GM19025 (cell line): ENCODE data around the gene DNASE1L1.
A peak's percentile ranks its signal among the peaks of the same experiment; 100 is the strongest.

ENCODE experiments used
- ATAC-seq: cut with Tn5 transposase; IDR thresholded peaks from one replicate; pipeline ENCODE4 v1.9.1; 2021; ENCODE audit warnings: mild to moderate bottlenecking, low read depth, moderate library complexity; ENCODE audit not compliant: unreplicated experiment

DNASE1L1 gene

DNA sequence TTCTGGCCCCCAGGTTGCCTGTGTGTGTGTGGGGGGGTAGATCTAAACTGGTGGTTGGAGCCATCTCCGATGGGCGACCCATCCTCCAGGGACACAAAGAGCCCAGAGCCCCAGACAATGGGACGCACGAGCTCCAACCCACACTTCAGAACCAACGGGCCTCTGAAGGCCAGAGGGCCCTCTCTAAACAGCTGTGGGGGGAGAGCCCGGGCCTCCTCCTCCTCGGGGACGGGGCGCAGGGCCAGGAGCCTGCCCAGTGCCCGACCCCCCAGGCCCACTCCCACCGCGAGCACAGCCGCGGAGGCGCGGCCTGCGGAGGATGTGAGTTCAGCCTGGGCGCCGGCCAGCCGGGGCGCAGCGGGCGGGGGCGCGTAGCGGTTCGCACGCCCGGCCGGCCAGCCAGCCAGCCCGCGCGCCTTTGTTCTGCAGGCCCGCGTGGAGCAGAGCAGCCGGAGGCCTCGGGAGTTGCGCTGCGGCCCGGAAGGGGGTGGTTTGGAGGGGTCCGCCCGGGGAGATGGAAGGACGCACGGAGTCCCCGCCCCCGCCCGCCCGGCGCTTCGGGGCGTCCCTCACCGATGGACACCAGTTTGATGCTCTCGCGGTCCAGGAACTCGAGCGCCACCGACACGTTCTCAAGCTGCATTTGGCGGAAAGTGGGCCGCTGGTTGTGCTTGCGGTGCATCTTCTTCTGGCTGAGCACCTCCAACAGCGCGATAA, 38.6 kb downstream of the DNASE1L1 start:
- ATAC-seq = no peak

DNA sequence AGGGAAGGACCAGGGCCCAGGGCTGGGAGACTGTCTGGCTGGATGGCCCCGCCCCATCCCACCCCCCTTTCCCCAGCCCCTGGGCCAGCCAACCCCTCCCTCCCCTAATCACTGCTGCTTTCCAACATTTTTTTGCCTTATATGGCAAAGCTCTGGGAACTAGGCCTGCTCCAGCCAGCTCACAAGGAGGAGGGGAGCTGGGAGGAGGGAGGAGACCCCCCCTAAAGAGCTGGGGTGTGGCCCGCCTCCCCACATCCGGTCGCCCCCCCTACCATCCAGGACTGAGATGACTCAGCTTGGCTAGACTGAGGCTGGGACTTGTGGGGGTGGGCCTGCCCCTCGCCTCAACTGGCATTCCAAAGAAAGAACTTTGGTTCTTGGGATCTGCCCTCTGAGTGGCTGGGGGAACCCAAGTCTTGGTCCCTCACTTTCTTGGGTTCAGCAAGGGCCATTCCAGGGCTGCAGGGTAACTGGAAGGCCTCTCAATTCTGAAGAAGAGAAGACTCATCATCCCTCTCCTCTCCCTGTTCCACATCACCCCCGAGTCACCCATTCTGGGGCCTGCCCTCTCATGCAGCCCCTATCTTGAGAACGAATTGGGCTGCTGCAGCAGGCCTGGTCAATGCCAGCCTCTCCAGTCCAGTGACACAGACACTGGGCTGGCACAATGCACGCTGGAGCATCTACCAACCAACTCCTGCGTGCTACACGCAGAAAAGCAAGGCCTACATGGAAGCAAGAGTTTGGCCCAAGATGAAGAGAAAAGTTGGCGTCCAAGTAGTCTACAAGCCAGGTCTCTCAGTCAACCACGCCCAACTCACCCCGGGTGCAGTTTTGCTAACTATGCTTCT, 39.4 kb downstream of the DNASE1L1 start:
- no peak for ATAC-seq

DNA sequence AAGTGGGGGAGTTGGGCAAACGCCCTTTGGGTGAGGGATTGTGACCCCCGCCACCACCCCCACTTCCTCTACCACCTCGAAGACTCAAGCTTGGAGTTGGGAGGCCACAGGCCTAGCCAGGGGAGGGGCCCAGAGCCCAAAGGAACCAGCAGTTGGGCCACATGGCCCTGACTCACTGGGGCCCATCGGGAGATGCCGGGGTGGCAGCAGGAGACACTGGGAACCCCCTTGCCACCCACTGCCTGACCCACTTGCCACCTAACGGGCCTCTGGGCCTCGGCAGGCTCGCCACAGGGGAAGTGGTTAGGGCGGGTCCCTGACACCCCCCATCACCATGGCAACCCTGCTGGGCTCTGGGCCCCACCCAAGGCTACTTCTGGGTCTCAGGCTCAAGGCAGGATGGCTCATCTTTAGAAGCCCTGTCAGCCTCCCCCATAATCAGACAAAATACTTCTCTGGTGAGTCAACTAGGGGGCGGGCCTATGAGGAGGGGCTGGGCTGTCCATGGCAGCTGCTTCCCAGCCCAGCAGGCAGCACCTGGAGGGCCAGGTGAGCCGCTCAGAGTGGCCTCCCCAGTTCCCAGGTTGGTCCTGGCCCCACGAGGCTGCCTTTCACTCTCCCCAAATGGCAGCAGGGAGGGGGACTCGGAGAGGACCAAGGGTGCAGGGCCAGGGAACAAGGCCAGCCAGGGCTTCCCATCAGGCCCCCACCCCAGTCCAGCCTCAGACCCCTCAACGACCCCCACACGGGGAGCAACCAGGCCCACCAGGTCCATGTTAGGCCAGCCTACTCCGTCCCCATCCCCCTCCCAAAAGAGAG, 40.2 kb downstream of the DNASE1L1 start:
- ATAC-seq = peak; percentile 32

DNA sequence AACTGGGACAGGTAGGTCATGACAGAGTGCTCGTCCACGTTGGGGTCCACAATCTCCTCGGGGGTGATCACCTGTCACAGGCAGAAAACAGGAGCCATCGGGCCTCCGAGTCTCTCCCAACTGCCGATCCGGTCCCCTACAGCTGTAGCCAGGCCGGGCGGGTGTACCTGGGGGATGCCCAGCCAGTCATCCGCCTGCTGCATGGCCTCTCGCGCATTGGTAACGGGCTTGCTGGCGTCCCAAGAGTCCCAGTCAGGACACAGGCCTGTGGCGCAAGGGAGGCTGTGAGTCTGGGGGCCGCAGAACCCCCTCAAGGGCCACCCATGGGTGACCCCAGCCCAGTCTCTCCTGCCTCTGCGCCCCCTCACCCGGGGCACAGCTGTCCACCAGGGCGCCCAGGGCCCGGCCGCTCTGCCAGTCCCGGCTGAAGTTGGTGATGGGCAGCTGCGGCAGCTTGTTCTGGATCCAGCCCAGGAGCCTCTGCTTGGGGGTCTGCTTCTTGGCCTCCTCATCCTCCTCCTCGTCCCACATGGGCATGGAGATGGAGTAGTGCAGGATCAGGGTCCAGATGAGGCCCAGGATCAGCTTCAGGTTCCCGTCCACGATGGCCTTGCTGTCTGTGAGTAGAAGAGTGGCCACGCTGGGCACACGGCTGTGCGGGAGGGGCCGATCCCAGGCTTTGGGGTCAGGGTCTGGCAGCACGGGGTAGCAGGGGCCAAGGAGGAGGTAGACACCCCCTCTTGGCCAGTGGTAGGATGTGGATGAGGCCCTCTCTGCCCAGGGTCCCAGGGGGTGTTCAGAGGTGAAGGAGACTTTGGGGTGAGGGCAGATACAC, 41.4 kb downstream of the DNASE1L1 start:
- ATAC-seq = no peak

DNA sequence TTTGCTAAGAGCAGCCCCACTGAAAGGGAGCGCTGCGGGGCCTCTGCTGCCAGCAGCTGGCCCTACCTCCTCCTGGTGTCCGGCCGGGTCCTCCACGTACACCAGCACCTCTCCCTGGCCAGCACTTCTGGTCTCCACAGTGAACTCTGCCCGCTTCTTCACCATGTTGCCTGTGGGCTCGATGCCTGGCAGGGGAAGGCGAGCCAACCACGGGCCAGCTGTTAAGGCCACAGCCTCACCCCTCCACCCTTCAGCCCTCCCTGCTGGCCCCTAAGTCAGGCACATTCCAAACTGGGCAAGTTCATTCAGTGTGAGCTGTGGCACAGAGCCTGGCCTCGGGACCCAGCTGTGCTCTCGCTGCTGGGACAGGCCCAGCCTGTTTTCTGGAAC, 42.4 kb downstream of the DNASE1L1 start:
- no peak for ATAC-seq

DNA sequence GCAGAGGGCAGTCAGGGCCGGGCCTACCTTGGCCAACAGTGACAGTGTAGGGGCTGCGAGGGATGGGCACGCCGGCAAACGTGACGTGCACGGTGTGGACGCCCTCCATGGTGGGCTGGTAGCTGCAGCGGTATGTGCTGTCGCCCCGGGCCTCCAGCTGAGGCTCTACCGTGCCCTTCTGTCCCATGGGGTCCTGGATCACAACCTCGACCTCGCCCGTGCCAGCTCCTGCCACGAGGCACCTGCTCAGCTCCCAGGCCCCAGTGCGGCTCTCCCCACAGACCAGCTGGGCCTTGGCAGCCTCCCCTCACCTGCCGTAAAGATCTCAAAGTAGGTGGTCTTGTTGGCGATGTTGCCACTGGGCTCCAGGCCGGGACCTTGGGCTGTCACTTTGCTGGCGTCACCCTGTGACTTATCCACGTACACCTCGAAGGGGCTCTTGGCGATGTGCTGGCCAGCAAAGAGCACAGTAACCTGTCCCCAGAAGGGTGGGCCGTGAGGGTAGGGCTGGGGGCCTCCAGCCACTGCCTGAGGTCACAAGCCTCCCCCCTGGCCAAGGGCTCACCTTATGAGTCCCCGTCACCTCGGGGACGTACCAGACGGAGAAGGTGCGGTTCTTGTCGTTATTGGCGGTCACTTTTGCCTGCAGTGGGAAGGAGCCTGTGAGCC, 42.9 kb downstream of the DNASE1L1 start:
- no peak for ATAC-seq

DNA sequence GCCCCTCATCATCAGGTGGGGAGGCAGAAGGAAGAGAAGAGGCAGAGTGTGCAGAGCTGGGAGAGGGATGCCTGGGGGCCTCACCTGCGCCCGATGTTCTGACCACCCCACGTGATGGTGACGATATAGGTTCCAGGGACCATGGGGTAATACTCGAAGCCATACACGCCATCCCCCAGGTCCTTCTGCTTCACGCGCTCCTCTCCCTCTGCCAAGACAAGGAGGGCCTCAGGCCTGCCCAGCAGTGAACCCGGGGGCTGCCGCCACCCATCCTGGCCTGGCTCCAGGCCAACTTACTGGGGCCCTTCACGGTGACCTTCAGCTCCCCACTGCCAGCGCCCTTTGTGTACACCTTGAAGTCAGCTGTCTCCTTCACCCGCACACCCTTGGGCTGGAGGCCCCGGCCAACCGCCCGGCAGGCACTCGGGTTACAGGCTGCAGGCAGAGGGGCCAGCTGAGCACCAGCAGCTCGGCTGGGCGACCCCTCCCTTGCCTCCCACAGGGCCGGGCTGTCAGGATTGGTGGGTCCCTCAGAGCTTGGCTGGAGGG, 43.9 kb downstream of the DNASE1L1 start:
- no peak for ATAC-seq

DNA sequence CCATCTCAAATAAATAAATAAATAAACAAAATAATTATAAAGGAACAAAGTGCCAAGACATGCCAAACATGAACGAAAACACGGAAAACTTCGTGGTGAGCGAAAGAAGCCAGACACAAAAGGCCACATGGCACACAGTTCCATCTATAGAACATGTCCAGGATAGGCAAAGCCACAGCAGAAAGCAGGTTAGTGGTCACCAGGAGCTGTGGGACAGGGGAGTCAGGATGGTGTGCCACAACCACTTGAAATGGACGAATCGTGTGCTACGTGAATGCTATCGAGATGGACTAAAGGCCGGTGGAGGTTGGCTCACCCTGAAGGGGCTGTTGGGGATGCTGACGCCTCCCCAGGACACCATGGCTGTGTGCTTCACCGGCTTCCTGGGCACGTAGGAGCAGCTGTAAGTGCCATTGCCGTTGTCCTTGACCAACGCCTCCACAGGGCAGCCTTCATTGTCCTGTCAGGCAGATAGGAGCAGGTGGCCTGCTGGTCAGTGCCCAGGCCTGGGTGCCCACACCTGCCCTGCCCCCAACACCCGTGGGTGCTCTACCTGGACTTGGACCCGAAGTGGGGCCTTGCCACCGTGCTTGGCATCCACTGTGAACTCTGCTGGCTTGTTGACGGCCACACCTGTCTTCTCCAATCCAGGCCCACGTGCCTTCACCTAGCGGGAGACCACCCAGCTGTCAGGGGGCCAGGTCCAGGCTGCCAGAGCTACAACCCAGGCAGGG, 45.2 kb downstream of the DNASE1L1 start:
- ATAC-seq = no peak

DNA sequence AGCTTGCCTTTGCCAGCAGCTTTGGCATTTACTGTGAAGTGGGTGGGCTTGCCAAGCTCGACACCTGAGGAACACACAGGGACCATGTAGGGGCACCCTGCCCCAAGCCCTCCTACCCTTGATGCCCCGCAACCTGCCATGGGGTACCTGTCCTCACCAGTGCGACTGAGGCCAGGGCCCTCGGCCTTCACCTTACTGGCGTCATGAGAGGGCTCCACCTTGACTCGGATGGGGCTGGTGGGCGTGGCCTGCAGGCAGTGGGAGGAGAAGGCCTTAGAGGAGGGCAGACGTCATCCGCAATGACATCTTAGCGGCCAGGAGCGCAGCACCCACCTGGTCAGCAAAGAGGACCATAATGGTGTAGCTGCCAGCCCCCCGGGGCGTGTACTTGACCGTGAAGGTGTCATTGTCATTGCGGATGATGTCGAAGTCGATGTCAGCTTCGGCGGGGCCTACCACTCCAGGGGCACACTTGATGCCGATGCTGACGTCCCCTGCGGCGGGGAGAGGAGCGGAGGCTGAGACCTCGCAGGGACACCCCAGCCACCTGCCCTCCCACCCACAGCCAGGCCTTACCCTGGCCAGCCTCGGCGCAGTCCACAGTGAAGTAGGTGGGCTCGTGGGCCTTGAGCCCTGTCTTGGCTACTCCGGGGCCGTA, 46.8 kb downstream of the DNASE1L1 start:
- ATAC-seq = no peak

DNA sequence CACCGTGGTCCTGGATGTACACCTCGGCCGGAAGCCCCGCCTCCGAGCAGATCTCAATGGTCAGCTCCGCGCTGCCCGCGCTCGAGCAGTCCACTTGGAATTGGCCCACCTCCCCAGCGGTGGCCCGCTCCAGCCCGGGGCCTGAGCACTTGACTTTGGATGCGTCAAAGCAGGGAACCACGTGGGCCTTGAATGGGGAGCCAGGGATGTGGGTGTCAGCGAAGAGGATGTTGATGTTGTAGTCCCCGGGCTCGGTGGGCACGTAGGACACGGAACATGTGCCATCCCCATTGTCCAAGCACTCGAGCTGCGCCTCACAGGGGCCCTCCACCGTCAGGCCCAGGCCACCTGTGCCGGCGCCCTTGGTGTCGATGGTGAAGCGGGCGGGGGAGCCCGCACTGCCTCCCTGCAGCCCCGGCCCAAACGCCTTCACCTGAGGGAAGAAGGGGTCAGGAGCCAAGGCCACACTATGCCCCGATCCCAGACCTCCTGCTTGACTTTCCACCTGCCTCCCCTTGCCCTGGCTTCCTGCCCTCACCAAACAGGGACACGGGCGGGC, 48.8 kb downstream of the DNASE1L1 start:
- no peak for ATAC-seq

DNA sequence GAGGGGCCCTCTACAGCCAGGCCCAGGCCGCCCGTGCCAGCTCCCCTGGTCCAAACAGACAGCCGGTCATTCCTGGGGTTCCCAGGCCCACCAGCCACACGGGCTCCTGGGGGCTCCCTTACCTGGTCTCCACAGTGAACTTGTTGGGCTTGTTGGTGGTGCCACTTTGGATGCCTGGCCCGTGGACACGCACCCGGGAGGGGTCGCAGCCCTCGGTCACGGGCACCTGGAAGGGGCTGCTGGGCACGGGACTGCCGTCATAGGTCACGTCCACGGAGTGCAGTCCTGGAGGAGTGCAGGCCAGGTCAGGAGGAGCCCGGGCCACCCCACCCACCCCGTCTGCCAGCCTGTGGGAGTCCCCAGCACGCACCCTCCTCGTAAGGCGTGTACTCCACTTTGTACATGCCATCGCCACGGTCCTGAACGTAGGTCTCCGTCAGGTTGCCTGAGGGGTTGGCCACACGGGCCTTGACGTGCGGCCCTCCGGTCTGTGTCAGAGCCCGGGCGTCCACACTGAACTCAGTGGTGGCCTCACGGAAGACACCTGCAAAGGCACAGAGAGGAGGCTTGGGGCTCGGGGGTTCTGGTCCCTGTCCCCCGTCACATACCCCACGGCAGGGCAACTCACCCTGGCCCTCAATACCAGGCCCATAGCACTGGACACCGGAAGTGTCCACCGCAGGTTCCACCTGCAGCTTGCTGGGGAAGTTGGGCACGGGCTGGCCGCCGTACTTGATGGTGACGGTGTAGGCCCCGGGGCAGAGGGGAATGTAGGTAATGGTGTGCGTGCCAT, 49.5 kb downstream of the DNASE1L1 start:
- no peak for ATAC-seq

DNA sequence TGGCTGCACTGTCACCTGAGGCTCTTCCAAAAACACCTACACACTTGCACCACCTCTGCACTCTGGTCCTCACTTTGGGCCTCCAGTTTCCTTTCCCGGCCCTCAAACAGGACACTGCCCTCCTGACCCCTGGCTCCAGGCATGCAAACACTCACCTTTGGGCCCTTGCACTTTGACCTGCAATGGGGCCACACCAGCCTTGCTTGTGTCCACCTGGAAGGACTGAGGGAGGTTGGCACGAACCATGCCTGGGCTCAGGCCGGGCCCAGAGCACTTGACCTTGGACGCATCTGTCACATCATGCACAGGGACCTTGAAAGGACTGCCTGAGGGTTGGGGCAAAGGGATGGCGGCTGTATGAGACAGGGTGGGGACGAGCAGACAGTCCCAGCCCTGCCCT, 50.2 kb downstream of the DNASE1L1 start:
- no peak for ATAC-seq

DNA sequence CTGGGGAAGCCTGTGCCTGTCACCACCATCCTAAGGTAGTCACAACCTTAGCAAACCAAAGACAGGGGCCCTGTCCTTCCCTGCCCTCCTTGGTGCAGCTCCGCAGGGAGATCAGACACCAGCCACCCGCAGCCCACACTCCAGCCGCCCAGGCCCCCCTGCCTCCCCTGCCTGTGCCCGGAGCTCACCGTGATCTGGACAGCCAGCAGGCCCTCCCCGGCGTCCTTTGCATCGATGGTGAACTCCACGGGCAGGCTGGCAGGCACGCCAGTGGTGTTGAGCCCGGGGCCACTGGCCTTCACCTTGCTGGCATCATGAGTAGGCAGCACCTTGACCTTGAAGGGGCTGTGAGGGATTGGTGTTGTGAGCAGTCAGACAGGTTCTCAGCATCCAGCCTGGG, 51.0 kb downstream of the DNASE1L1 start:
- ATAC-seq = no peak

DNA sequence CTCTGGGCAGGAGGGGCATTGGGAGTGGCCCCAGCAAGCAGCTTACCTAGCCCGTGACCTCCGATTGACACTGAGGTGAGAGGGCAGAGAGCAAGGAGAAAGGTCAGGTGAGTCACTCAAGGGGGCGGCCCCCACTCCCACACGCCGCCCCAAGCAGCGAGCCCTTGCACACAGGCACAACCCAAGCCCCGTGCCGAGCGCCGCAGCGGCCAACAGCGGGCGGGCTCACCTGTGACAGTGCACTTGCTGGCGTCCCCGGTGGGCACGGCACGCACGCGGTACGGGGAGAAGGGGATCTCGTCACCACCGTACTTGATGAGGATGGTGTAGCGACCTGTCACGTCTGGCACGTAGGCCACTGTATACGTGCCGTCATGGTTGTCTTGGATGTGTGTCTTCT, 51.8 kb downstream of the DNASE1L1 start:
- no peak for ATAC-seq

DNA sequence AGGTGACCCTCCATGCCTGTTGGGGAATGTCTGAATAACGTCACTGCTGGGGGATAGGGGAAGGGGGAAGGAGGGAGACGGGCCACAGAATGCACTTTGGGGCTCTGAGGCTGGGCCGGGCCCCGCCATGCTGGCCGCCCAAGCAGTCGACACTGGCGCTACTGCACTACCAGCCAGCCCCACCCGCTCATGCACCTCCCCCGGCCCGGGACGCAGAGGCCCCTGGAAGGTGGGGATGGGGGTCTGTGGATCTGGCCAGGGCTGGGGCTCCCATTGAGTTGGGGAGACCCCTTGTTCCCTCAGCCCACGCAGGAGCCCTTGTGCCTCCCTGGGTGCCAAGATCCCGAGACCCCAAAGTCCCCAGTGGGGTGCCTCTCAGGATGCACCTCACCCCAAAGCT, 52.5 kb downstream of the DNASE1L1 start:
- ATAC-seq = no peak

DNA sequence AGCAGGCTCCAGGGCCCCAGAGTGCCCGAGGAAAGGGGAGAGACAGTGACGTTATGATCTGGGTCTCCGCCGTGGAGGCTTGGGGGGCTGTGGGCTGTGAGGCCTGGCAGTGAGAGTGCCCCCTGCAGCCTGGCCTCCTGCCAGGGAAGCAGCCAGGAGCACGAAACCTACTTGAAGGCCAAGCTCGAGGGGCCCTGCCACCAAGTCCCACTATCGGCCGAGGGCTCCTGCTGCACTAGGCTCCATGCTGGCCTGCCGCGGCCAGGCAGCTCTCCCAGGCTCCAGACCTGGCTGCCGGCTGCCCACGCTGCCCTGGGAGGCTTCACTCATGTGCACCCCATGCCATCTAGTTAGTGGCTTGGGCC, 53.3 kb downstream of the DNASE1L1 start:
- no peak for ATAC-seq

DNA sequence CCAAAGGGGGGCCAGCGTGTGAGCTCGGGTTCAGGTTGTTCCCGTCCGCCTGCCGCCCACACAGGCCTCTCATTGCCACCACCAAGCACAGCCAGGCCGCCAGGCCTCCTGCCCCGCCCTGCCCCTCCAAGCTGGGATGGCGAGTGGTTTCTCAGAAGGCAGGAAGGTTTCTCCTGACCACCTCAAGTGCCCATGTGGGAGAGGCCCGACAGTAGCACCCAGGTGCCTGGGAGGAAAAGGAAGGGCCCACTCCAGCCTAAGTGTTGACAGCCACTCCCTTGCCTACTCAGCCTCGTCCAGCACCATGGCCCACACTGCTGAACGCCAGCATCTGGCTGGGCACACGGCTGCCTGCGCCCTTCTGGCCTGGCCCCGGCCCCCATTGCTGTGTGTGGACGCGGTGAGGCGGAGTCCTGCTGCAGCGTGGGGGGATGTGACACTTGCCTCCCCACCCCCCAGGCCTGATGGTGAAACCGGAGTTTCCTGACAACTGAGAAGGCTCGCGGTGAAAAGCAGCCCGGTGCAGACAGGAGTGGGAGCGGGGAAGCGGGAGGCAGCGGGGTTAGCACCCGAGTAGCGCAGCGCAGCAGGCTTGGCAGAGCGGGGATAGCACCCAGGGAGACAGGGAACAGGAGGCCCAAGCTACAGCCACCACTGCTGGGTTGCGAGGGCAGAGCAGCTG, 53.8 kb downstream of the DNASE1L1 start:
- no peak for ATAC-seq
